HepG2 (cell line): ENCODE measurements around the gene SH3YL1.

ENCODE experiments used
- CTCF ChIP-seq: sonication (generic); formaldehyde crosslinking; IDR thresholded peaks from 2 replicates; pipeline ENCODE4 v1.5.0; 2020; ENCODE audit warnings: mild to moderate bottlenecking, missing genetic modification reagents, moderate library complexity
- GABPA ChIP-seq, 2 experiments: IDR thresholded peaks; 2 replicates each; pipeline ENCODE4 v1.6.1; 2011 to 2016; ENCODE audit warnings: low read depth in 2 of 2, low read length in 1 of 2, missing biosample characterization in 1 of 2, missing genetic modification characterization in 1 of 2
- TOE1 ChIP-seq: sonication (generic); formaldehyde crosslinking; IDR thresholded peaks from 2 replicates; pipeline ENCODE4 v1.4.0; 2020; ENCODE audit warnings: mild to moderate bottlenecking, missing genetic modification reagents

- TF ChIP-seq CTCF (CRISPR knock-in tag) (no peak), TOE1 (no peak), GABPA (IDR thresholded peaks at IDR 0.05; ENCODE audit: low read depth, low read length) (no peak), GABPA (CRISPR knock-in tag; IDR thresholded peaks at IDR 0.05; ENCODE audit: low read depth) (no peak)
These were observed 7.0 kb upstream of the SH3YL1 start for GRCh38 chr2:270861-271260.
